Esophagus muscularis mucosa (tissue), 4 donors: ENCODE measurements around the gene PROK1. TPM values are rescaled to one million over a fixed set of nuclear protein-coding genes. Genes with fewer than 3 reads are reported as not detected.

ENCODE experiments used
- DNase-seq: peaks from one replicate; pipeline ENCODE4 v3.0.0-alpha.2; 2017; ENCODE audit errors: extremely low spot score
- H3K27ac ChIP-seq, 4 donors: fragments of 200-600 bp; sonication (generic); replicated peaks in 1 of 4; 1 replicate in 3 of 4; 2 replicates in 1 of 4; pipeline ENCODE4 v1.5.1; 2016 to 2019; ENCODE audit warnings: mild to moderate bottlenecking in 1 of 4
- H3K27me3 ChIP-seq, 4 donors: fragments of 200-600 bp; sonication (generic); one replicate each; pipeline versions ENCODE4 v1.5.1 to v1.6.0; 2016 to 2019
- H3K36me3 ChIP-seq, 4 donors: fragments of 200-600 bp; sonication (generic); one replicate each; pipeline ENCODE4 v1.5.1; 2016 to 2019
- H3K4me1 ChIP-seq, 4 donors: fragments of 200-600 bp; sonication (generic); one replicate each; pipeline ENCODE4 v1.5.1; 2016 to 2019
- H3K4me3 ChIP-seq, 4 donors: fragments of 200-600 bp; sonication (generic); 1 replicate in 2 of 4; 2 replicates in 2 of 4; pipeline ENCODE4 v1.5.1; 2016 to 2019; ENCODE audit warnings: mild to moderate bottlenecking in 4 of 4, moderate library complexity in 1 of 4
- H3K9me3 ChIP-seq, 4 donors: fragments of 200-600 bp; sonication (generic); 1 replicate in 3 of 4; 2 replicates in 1 of 4; pipeline ENCODE4 v1.5.1; 2016 to 2019
- EP300 ChIP-seq: sonication (generic); formaldehyde crosslinking; IDR thresholded peaks from one replicate; pipeline ENCODE4 v1.6.1; 2017; ENCODE audit warnings: antibody characterized with exemption
- POLR2A ChIP-seq: fragments of 450-650 bp; IDR thresholded peaks from one replicate; pipeline ENCODE4 v1.6.1; 2017; ENCODE audit warnings: antibody characterized with exemption, moderate library complexity, mild to moderate bottlenecking, low read depth
- POLR2AphosphoS5 ChIP-seq, 2 donors: sonication (generic); formaldehyde crosslinking; IDR thresholded peaks; one replicate each; pipeline ENCODE4 v1.6.1; 2017; ENCODE audit warnings: antibody characterized with exemption in 2 of 2
- WGBS: methylation state at CpG from one replicate; pipeline ENCODE4 v1.1.5; 2018; 5-methylcytosine and 5-hydroxymethylcytosine counted together
- intact Hi-C: fragments of 100-400 bp; cut with DNase I; formaldehyde crosslinking; loops from one replicate; pipeline ENCODE4 v1.15.1; 2023
- total RNA-seq, 4 donors: library from RNA; depleted of rRNA; stranded (reverse); fragments of >200 nt; gene quantifications; one replicate each; pipeline versions ENCODE4 v1.1.0 to v1.2.1, GENCODE V29; 2016
- TF ChIP-seq, protein P1 (sequence below), 3 experiments: fragments of 200-600 bp in 2 of 3; fragments of 450-650 bp in 1 of 3; sonication (generic) in 2 of 3; IDR thresholded peaks; one replicate each; pipeline ENCODE4 v1.5.1; 2017 to 2019; ENCODE audit warnings: antibody characterized with exemption in 3 of 3, mild to moderate bottlenecking in 2 of 3, moderate library complexity in 1 of 3

PROK1 gene
- total RNA-seq, 4 donors from 2014 or later: not detected

- WGBS: 69% methylated on average over 7 of the region's 9 CpGs
Observed at GRCh38 chr1:110425612-110426152, 25.3 kb upstream of the PROK1 start.

DNA sequence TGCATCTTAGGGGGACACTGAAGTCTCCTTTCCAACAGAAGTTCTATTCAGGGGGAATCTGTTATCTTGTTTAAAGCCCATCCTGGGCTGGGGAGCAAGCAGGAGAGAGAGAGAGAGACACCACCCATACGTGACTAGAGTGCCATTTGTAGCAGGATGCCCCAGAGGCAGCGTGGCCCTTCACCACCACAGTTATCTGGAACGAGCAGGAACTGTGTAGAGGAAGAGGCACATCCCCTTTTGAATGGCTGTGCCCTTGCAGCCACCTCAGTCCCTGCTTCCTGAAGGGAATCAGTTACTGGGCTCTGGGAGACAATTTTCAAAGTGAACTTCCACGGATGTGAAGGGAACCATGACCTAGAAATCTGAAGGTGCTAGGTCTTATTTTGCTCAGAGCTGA lies 24.1 kb upstream of the PROK1 start:
- Histone ChIP-seq H3K27ac (no peak overlapping the region), H3K36me3 (no peaks in the 10 kb centered on the region), H3K27me3 (peaks cover 0 to 13% (median 0%) of the 10 kb centered on the region in 4 donors), H3K4me1 (peaks cover 0 to 4% (median 0%) of the 10 kb centered on the region in 4 donors), H3K4me3 (no peak overlapping the region), H3K9me3 (no peaks in the 10 kb centered on the region)
- WGBS: 36% methylated on average over 4 of the region's 4 CpGs
- TF ChIP-seq POLR2AphosphoS5 (IDR thresholded peaks at IDR 0.05) (no peak), EP300 (no peak), POLR2A (no peak)
- TF ChIP-seq, protein P1, sequence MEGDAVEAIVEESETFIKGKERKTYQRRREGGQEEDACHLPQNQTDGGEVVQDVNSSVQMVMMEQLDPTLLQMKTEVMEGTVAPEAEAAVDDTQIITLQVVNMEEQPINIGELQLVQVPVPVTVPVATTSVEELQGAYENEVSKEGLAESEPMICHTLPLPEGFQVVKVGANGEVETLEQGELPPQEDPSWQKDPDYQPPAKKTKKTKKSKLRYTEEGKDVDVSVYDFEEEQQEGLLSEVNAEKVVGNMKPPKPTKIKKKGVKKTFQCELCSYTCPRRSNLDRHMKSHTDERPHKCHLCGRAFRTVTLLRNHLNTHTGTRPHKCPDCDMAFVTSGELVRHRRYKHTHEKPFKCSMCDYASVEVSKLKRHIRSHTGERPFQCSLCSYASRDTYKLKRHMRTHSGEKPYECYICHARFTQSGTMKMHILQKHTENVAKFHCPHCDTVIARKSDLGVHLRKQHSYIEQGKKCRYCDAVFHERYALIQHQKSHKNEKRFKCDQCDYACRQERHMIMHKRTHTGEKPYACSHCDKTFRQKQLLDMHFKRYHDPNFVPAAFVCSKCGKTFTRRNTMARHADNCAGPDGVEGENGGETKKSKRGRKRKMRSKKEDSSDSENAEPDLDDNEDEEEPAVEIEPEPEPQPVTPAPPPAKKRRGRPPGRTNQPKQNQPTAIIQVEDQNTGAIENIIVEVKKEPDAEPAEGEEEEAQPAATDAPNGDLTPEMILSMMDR (IDR thresholded peaks at IDR 0.05): no peak
- no peak for DNase-seq
- intact Hi-C loops: no loop called here

More at GRCh38 chr1:110425612-110426152, 25.3 kb upstream of the PROK1 start:
- TF ChIP-seq POLR2AphosphoS5 (IDR thresholded peaks at IDR 0.05): no peak
- TF ChIP-seq, protein P1 (IDR thresholded peaks at IDR 0.05): no peak
- TF ChIP-seq EP300: no peak
- TF ChIP-seq POLR2A: no peak
- Histone ChIP-seq H3K27ac (peak overlapping the region in 1 of 4 donors; percentile 52), H3K36me3 (no peaks in the 10 kb centered on the region), H3K4me3 (no peak overlapping the region), H3K4me1 (peaks cover 0 to 4% (median 0%) of the 10 kb centered on the region in 4 donors), H3K27me3 (peaks cover 0 to 6% (median 0%) of the 10 kb centered on the region in 4 donors), H3K9me3 (no peaks in the 10 kb centered on the region)
- intact Hi-C loops: no loop called here
- DNase-seq: no peak

GRCh38 chr1:110428946-110429345 lies 22.0 kb upstream of the PROK1 start:
- no peak overlapping the region for H3K27ac ChIP-seq
- peaks cover 0 to 21% (median 0%) of the 10 kb centered on the region in 4 donors for H3K27me3 ChIP-seq
- no peak for DNase-seq
- peaks cover 0 to 4% (median 0%) of the 10 kb centered on the region in 4 donors for H3K4me1 ChIP-seq
- H3K36me3 ChIP-seq: no peaks in the 10 kb centered on the region
- TF ChIP-seq POLR2A (no peak), EP300 (no peak), POLR2AphosphoS5 (IDR thresholded peaks at IDR 0.05) (no peak)
- TF ChIP-seq, protein P1 (IDR thresholded peaks at IDR 0.05): no peak
- H3K4me3 ChIP-seq: no peak overlapping the region
- no peaks in the 10 kb centered on the region for H3K9me3 ChIP-seq
- WGBS: 74% methylated on average over 4 of the region's 4 CpGs
- intact Hi-C loops: no loop called here

DNA sequence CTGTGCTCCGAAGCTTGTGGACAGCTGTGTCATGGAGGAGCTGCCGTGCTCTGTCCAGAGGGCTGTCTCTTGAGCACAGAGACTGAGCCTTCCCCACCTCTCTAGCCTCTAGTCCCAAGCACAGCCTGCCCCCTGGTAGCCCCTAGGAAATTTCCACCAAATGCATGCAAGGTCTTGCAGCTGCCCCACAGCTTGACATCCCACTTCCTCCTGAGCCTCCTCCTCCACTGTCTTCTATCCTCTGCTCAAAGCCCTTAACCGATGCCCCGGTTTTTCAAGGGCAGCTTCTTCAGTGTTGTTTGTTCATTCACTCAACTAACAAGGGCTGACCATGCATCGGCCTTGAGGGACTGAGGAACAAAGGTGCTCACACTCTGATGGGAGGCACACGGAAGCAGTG lies 20.6 kb upstream of the PROK1 start:
- Histone ChIP-seq H3K27ac (no peak overlapping the region), H3K4me3 (no peak overlapping the region), H3K36me3 (no peaks in the 10 kb centered on the region), H3K9me3 (no peaks in the 10 kb centered on the region), H3K4me1 (no peaks in the 10 kb centered on the region), H3K27me3 (peaks cover 0 to 21% (median 0%) of the 10 kb centered on the region in 4 donors)
- WGBS: 80% methylated on average over 6 of the region's 6 CpGs
- DNase-seq: no peak
- intact Hi-C loops: no loop called here
- no peak for TF ChIP-seq POLR2A
- TF ChIP-seq, protein P1 (IDR thresholded peaks at IDR 0.05): no peak
- no peak for TF ChIP-seq POLR2AphosphoS5 (IDR thresholded peaks at IDR 0.05)
- TF ChIP-seq EP300: no peak

DNA sequence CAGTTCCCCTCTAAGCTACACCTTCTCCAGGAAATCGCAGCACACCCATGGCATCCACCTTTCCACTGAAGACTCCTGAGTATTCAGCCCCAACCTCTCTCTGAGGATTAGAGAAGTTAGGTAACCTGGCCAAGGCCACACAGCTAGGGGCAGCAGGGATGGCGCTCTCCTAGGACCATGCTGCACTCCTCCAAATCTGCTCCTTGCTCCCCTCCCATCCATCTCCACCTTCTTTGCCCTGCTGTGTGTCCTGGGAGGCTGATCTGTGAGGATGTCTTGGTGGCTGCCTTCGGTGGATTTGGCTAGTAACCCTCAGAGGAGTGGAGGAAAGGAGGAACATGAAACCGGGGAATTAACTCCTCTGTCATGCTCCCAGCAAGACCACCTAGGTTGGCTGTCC lies 20.0 kb upstream of the PROK1 start:
- TF ChIP-seq, protein P1 (IDR thresholded peaks at IDR 0.05): no peak
- TF ChIP-seq POLR2A (no peak), EP300 (no peak), POLR2AphosphoS5 (IDR thresholded peaks at IDR 0.05) (no peak)
- no peak overlapping the region for H3K4me3 ChIP-seq
- H3K4me1 ChIP-seq: no peaks in the 10 kb centered on the region
- H3K27ac ChIP-seq: no peak overlapping the region
- no peak for DNase-seq
- whole genome bisulfite sequencing: 78% methylated on average over 4 of the region's 4 CpGs
- H3K36me3 ChIP-seq: no peaks in the 10 kb centered on the region
- no peaks in the 10 kb centered on the region for H3K9me3 ChIP-seq
- H3K27me3 ChIP-seq: peaks cover 0 to 21% (median 0%) of the 10 kb centered on the region in 4 donors
- intact Hi-C loops: no loop called here
